ENCODE results near the gene AATK. TPM values are rescaled to one million over a fixed set of nuclear protein-coding genes. Genes with fewer than 3 reads are reported as not detected.

AATK gene
- total RNA-seq, 2 experiments from 2014 or later, result 0.25 to 0.82 TPM

GRCh38 chr17:81082177-81083073, 83.6 kb downstream of the AATK start:
- no peak overlapping the region for H3K4me3 Mint-ChIP-seq
- Histone ChIP-seq H3K9me3 (ENCODE audit: control insufficient read depth in 1 of 2, insufficient read depth in 1 of 2, low read length in 2 of 2) (no peaks in the 10 kb centered on the region), H3K36me3 (ENCODE audit: insufficient read depth, low read length) (no peaks in the 10 kb centered on the region), H3K4me3 (ENCODE audit: low read length) (no peak overlapping the region), H3K27me3 (ENCODE audit: control insufficient read depth in 1 of 2, insufficient read depth in 2 of 2, low read length in 2 of 2) (no peaks in the 10 kb centered on the region), H3K4me1 (ENCODE audit: insufficient read depth, low read length) (peaks cover 9% of the 10 kb centered on the region), H3K27ac (ENCODE audit: low read depth in 1 of 2, low read length in 2 of 2) (no peak overlapping the region)
- no peak for DNase-seq
- intact Hi-C loops (cut with DNase I, micrococcal nuclease), result no loop called here
- POLR2A ChIA-PET, result no interaction called here
- no peak for TF ChIP-seq CTCF (IDR thresholded peaks at IDR 0.05)
- no peaks in the 10 kb centered on the region for H3K4me1 Mint-ChIP-seq (ENCODE audit: low read depth)
- H3K36me3 Mint-ChIP-seq (ENCODE audit: low read depth), result no peaks in the 10 kb centered on the region
- H3K27me3 Mint-ChIP-seq, result no peaks in the 10 kb centered on the region
- no peak for ATAC-seq (ENCODE audit: poor library complexity)
- no peak overlapping the region for H3K27ac Mint-ChIP-seq
- CTCF ChIA-PET, result no interaction called here
- H3K9me3 Mint-ChIP-seq, result no peaks in the 10 kb centered on the region

DNA sequence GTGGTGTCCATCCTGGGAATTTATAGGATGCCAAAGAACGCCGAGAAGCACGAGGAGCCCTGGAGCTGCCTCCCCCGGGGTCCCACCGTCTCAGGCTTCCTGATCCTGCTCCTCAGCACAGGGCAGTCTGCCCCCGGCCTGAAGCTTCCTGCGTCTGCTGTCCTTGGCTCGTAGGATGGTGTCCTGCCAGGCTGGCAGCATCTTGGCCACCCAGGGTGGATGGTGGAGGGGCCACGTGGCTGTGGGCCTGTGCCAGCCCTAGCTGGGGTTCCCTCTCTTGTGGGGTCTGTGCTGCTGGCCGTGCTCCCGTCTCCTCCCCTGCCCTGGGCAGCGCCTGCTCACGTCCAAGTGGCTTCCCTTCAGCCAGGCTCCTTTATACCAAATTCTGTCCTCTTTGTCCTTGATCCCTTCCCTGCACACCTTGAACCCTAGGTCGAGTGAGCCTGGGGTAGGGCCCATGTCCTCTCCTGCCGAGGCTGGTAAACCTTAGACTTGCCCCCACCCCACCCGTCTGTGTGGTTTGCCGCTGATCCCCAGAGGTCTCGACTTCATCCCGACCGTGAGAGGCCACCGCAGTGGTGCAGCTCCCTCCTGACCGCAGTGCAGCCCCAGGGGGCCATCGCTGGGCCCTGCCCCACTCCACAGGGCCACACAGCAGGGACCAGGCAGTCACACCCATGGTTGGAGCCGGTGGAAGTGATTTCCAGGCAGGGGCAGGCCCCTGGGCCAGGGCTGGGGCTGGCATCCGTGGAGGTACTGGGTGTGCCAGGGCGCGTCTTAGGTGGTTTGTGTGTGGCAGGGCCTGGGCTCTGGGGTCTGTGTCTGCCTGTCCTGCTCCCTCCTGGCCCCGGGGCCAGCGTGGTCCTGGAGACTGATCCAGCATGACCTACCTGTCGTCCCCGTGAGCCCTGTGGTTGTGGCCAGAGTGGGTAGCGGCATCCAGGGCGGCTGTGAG, 84.5 kb downstream of the AATK start:
- H3K4me1 Mint-ChIP-seq (ENCODE audit: low read depth), result no peaks in the 10 kb centered on the region
- CTCF ChIA-PET, result interaction anchor here (1.6 kb wide), 1 partner anchor 20 kb away, joined by 4 read pairs; no protein-coding TSS in a partner anchor

More for the DNA sequence above, 84.5 kb downstream of the AATK start:
- no peak for TF ChIP-seq CTCF (IDR thresholded peaks at IDR 0.05)
- Histone ChIP-seq H3K27me3 (ENCODE audit: control insufficient read depth in 1 of 2, insufficient read depth in 2 of 2, low read length in 2 of 2) (no peaks in the 10 kb centered on the region), H3K9me3 (ENCODE audit: control insufficient read depth in 1 of 2, insufficient read depth in 1 of 2, low read length in 2 of 2) (no peaks in the 10 kb centered on the region), H3K27ac (ENCODE audit: low read depth in 1 of 2, low read length in 2 of 2) (no peak overlapping the region), H3K36me3 (ENCODE audit: insufficient read depth, low read length) (no peaks in the 10 kb centered on the region), H3K4me1 (ENCODE audit: insufficient read depth, low read length) (no peaks in the 10 kb centered on the region), H3K4me3 (ENCODE audit: low read length) (no peak overlapping the region)
- H3K9me3 Mint-ChIP-seq, result no peaks in the 10 kb centered on the region
- intact Hi-C loops (cut with DNase I, micrococcal nuclease), result no loop called here
- H3K27ac Mint-ChIP-seq, result no peak overlapping the region
- H3K36me3 Mint-ChIP-seq (ENCODE audit: low read depth), result no peaks in the 10 kb centered on the region
- ATAC-seq (ENCODE audit: poor library complexity) (no peak), DNase-seq (no peak)
- H3K4me3 Mint-ChIP-seq, result no peak overlapping the region
- H3K27me3 Mint-ChIP-seq, result no peaks in the 10 kb centered on the region
- POLR2A ChIA-PET, result no interaction called here
